H9 (cell line): ENCODE data around the gene USH2A. TPM values are rescaled to one million over a fixed set of nuclear protein-coding genes. Genes with fewer than 3 reads are reported as not detected.

Experiments
- DNase-seq: peaks from one replicate; pipeline ENCODE4 v3.0.0-alpha.2; 2017
- H2AFZ ChIP-seq: one replicate; pipeline ENCODE4 v1.6.1; 2013; ENCODE audit warnings: mild to moderate bottlenecking, low read length, control low read depth, moderate library complexity
- H2AK5ac ChIP-seq: 2 replicates; pipeline ENCODE4 v1.6.1; 2013; ENCODE audit warnings: low read length, control low read depth, mixed read lengths; ENCODE audit not compliant: insufficient read length
- H2BK120ac ChIP-seq: one replicate; pipeline ENCODE4 v1.6.1; 2013; ENCODE audit warnings: low read depth, mild to moderate bottlenecking, low read length, control low read depth, inconsistent platforms; ENCODE audit not compliant: poor library complexity, severe bottlenecking
- H2BK12ac ChIP-seq: 2 replicates; pipeline ENCODE4 v1.6.1; 2013; ENCODE audit warnings: low read length, control low read depth, mixed read lengths, low read depth; ENCODE audit not compliant: insufficient read length
- H2BK15ac ChIP-seq: 2 replicates; pipeline ENCODE4 v1.6.1; 2013; ENCODE audit warnings: low read depth, low read length, control low read depth
- H2BK20ac ChIP-seq: one replicate; pipeline ENCODE4 v1.6.1; 2013; ENCODE audit warnings: low read depth, mild to moderate bottlenecking, low read length, control low read depth, inconsistent platforms; ENCODE audit not compliant: poor library complexity, severe bottlenecking
- H2BK5ac ChIP-seq: 2 replicates; pipeline ENCODE4 v1.6.1; 2013; ENCODE audit warnings: low read length, control low read depth, mixed read lengths; ENCODE audit not compliant: insufficient read length
- H3K14ac ChIP-seq: 2 replicates; pipeline ENCODE4 v1.6.1; 2013; ENCODE audit warnings: low read length, control low read depth; ENCODE audit not compliant: insufficient read depth
- H3K18ac ChIP-seq: 2 replicates; pipeline ENCODE4 v1.6.1; 2013; ENCODE audit warnings: low read depth, mild to moderate bottlenecking, mixed read lengths, low read length, control low read depth; ENCODE audit not compliant: insufficient read length
- H3K23ac ChIP-seq: 2 replicates; pipeline ENCODE4 v1.6.1; 2013; ENCODE audit warnings: low read length, control low read depth, mixed read lengths, low read depth; ENCODE audit not compliant: insufficient read length
- H3K23me2 ChIP-seq: 2 replicates; pipeline ENCODE4 v1.6.1; 2013; ENCODE audit warnings: low read depth, mild to moderate bottlenecking, mixed read lengths, low read length, control low read depth; ENCODE audit not compliant: insufficient read length, poor library complexity, severe bottlenecking
- H3K27ac ChIP-seq: 2 replicates; pipeline ENCODE4 v1.5.1; 2013; ENCODE audit warnings: low read length, control low read depth, mixed read lengths, low read depth; ENCODE audit not compliant: insufficient read length
- H3K27me3 ChIP-seq: 2 replicates; pipeline ENCODE4 v1.6.1; 2013; ENCODE audit warnings: low read length, control low read depth, inconsistent platforms; ENCODE audit not compliant: insufficient read depth
- H3K4ac ChIP-seq: 2 replicates; pipeline ENCODE4 v1.6.1; 2013; ENCODE audit warnings: low read depth, mild to moderate bottlenecking, control low read depth, inconsistent platforms, low read length, moderate library complexity
- H3K4me1 ChIP-seq: 2 replicates; pipeline ENCODE4 v1.6.1; 2013; ENCODE audit warnings: low read length, control low read depth, inconsistent platforms; ENCODE audit not compliant: insufficient read depth
- H3K4me2 ChIP-seq: 2 replicates; pipeline ENCODE4 v1.6.1; 2013; ENCODE audit warnings: low read length, control low read depth, mixed read lengths; ENCODE audit not compliant: insufficient read length, insufficient read depth
- H3K56ac ChIP-seq: 2 replicates; pipeline ENCODE4 v1.6.1; 2013; ENCODE audit warnings: low read depth, mild to moderate bottlenecking, mixed read lengths, low read length, control low read depth; ENCODE audit not compliant: insufficient read length
- H3K79me1 ChIP-seq: 2 replicates; pipeline ENCODE4 v1.6.1; 2013; ENCODE audit warnings: low read depth, mild to moderate bottlenecking, moderate library complexity, low read length, control low read depth, inconsistent platforms; ENCODE audit not compliant: insufficient read depth, poor library complexity, severe bottlenecking
- H3K79me2 ChIP-seq: 2 replicates; pipeline ENCODE4 v1.6.1; 2013; ENCODE audit warnings: low read length, control low read depth, inconsistent platforms; ENCODE audit not compliant: insufficient read depth
- H3K9ac ChIP-seq: 2 replicates; pipeline ENCODE4 v1.6.1; 2013; ENCODE audit warnings: low read length, control low read depth, mixed read lengths; ENCODE audit not compliant: insufficient read length; ENCODE audit errors: extremely low read depth
- H3K9me3 ChIP-seq: one replicate; pipeline ENCODE4 v1.6.1; 2013; ENCODE audit warnings: low read depth, low read length, inconsistent platforms; ENCODE audit not compliant: control insufficient read depth
- H3T11ph ChIP-seq: one replicate; pipeline ENCODE4 v1.6.1; 2013; ENCODE audit warnings: mild to moderate bottlenecking, low read length, control low read depth, inconsistent platforms
- H4K20me1 ChIP-seq: one replicate; pipeline ENCODE4 v1.6.1; 2013; ENCODE audit not compliant: control insufficient read depth, insufficient read length, insufficient read depth
- H4K5ac ChIP-seq: 2 replicates; pipeline ENCODE4 v1.6.1; 2013; ENCODE audit warnings: low read depth, mild to moderate bottlenecking, mixed read lengths, low read length, control low read depth; ENCODE audit not compliant: insufficient read length
- H4K8ac ChIP-seq: replicated peaks from 2 replicates; pipeline ENCODE4 v1.6.1; 2013; ENCODE audit warnings: low read length, control low read depth, mixed read lengths, low read depth; ENCODE audit not compliant: insufficient read length
- H4K91ac ChIP-seq: 2 replicates; pipeline ENCODE4 v1.6.1; 2013; ENCODE audit warnings: low read depth, mild to moderate bottlenecking, moderate library complexity, mixed read lengths, low read length, control low read depth; ENCODE audit not compliant: insufficient read length
- H3K27ac Mint-ChIP-seq, 3 experiments: 2 replicates in 2 of 3; 3 replicates in 1 of 3; pipeline ENCODE4 v1.8.0; 2020 to 2021; ENCODE audit warnings: mixed read lengths in 3 of 3, mild to moderate bottlenecking in 1 of 3, moderate library complexity in 1 of 3
- H3K27me3 Mint-ChIP-seq: 2 replicates; pipeline ENCODE4 v1.8.0; 2021; ENCODE audit warnings: low read depth, mild to moderate bottlenecking, moderate library complexity, mixed read lengths
- H3K36me3 Mint-ChIP-seq, 3 experiments: 2 replicates in 2 of 3; 3 replicates in 1 of 3; pipeline ENCODE4 v1.8.0; 2020 to 2021; ENCODE audit warnings: low read depth in 3 of 3, mixed read lengths in 3 of 3; ENCODE audit not compliant: insufficient read depth in 1 of 3
- H3K4me1 Mint-ChIP-seq, 2 experiments: 2 replicates each; pipeline ENCODE4 v1.8.0; 2020; ENCODE audit warnings: mixed read lengths in 2 of 2
- H3K4me3 Mint-ChIP-seq, 2 experiments: 2 replicates in 1 of 2; 3 replicates in 1 of 2; pipeline ENCODE4 v1.8.0; 2020 to 2021; ENCODE audit warnings: mild to moderate bottlenecking in 2 of 2, mixed read lengths in 2 of 2, moderate library complexity in 1 of 2
- H3K9me3 Mint-ChIP-seq, 2 experiments: 2 replicates in 1 of 2; 3 replicates in 1 of 2; pipeline ENCODE4 v1.8.0; 2020; ENCODE audit warnings: mild to moderate bottlenecking in 2 of 2, mixed read lengths in 2 of 2, moderate library complexity in 1 of 2
- WGBS: extraction: QIAGEN DNeasy Blood & Tissue Kit; methylation state at CpG from one replicate; pipeline ENCODE4 v1.1.7; 2013; ENCODE audit warnings: missing lambda C conversion rate, low lambda C conversion rate, mixed read lengths; ENCODE audit not compliant: insufficient read length; ENCODE audit errors: extremely low coverage; 5-methylcytosine and 5-hydroxymethylcytosine counted together
- total RNA-seq: library from RNA; stranded (reverse); gene quantifications from 2 replicates; pipeline ENCODE4 v1.2.1, GENCODE V29; 2021
- TF ChIP-seq, protein P1 (sequence below): fragments of 200-600 bp; sonication (generic); conservative IDR thresholded peaks from 3 replicates; pipeline ENCODE4 v1.8.0; 2021; ENCODE audit warnings: antibody characterized with exemption, mild to moderate bottlenecking

The USH2A gene
- total RNA-seq, 1 experiment from 2014 or later, result 0.11 TPM

DNA sequence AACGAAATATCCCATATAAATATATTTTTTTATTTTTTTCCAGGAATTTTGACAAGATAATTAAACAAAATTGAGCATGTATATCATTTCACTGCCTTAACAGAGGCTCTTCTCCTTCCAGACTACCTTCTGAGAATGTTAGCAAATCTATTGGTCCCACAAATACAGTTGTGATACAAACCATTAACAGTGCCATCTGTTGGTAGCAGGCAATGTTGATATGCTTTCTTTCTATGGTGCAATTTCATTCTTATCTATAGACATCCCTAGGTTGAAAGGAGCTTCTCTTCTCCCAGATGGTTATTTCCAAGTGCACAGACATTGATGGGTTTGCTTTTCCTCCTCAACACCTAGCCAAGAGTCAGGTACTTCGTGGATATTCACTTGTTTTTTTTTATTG is 303.6 kb downstream of the USH2A start:
- Histone ChIP-seq H2BK15ac (no peak overlapping the region), H3K79me1 (no peaks in the 10 kb centered on the region), H2BK12ac (no peak overlapping the region), H4K20me1 (no peaks in the 10 kb centered on the region), H3K56ac (no peak overlapping the region), H3K18ac (no peak overlapping the region), H2AFZ (no peak overlapping the region), H4K91ac (no peak overlapping the region), H3K23me2 (no peaks in the 10 kb centered on the region), H3T11ph (no peak overlapping the region), H2BK20ac (no peak overlapping the region), H4K8ac (no peak overlapping the region), H3K4me2 (no peak overlapping the region), H3K9ac (no peak overlapping the region), H3K27ac (no peak overlapping the region), H4K5ac (no peak overlapping the region), H3K14ac (no peak overlapping the region), H2BK5ac (no peak overlapping the region), H3K23ac (no peak overlapping the region), H3K4me1 (peaks cover 3% of the 10 kb centered on the region; the same call in 1 of the 2 replicates), H3K9me3 (no peaks in the 10 kb centered on the region), H2BK120ac (no peak overlapping the region), H3K27me3 (no peaks in the 10 kb centered on the region), H2AK5ac (no peak overlapping the region), H3K4ac (no peak overlapping the region), H3K79me2 (no peaks in the 10 kb centered on the region)
- Mint-ChIP-seq H3K4me1 (peaks cover 5 to 13% of the 10 kb centered on the region in 2 experiments), H3K36me3 (peaks cover 0 to 5% (median 0%) of the 10 kb centered on the region in 3 experiments; a peak in 1 of 7 replicates), H3K27me3 (no peaks in the 10 kb centered on the region), H3K27ac (no peak overlapping the region), H3K9me3 (peaks cover 0 to 5% of the 10 kb centered on the region in 2 experiments; a peak in 1 of 5 replicates), H3K4me3 (no peak overlapping the region)
- DNase-seq, result no peak
- TF ChIP-seq, protein P1, sequence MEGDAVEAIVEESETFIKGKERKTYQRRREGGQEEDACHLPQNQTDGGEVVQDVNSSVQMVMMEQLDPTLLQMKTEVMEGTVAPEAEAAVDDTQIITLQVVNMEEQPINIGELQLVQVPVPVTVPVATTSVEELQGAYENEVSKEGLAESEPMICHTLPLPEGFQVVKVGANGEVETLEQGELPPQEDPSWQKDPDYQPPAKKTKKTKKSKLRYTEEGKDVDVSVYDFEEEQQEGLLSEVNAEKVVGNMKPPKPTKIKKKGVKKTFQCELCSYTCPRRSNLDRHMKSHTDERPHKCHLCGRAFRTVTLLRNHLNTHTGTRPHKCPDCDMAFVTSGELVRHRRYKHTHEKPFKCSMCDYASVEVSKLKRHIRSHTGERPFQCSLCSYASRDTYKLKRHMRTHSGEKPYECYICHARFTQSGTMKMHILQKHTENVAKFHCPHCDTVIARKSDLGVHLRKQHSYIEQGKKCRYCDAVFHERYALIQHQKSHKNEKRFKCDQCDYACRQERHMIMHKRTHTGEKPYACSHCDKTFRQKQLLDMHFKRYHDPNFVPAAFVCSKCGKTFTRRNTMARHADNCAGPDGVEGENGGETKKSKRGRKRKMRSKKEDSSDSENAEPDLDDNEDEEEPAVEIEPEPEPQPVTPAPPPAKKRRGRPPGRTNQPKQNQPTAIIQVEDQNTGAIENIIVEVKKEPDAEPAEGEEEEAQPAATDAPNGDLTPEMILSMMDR, result peak; percentile 72
- no CpG with 5 or more reads among the region's 2 CpGs for WGBS
